G401 (cell line): Measurements from ENCODE around the gene MRPL41. TPM values are rescaled to one million over a fixed set of nuclear protein-coding genes. Genes with fewer than 3 reads are reported as not detected.

Source experiments
- total RNA-seq: library from RNA; depleted of rRNA; stranded (reverse); fragments of >200 nt; shearing (Covaris generic); gene quantifications from 2 replicates; pipeline ENCODE4 v1.2.3, GENCODE V29; 2014; rRNA removed

Gene MRPL41
- total RNA-seq, 1 experiment from 2014 or later = 75.7 TPM

Other genes with a start within 250 kb of the MRPL41 start
- 6.3 and 6.7 TPM in 2 replicates for gene NRARP, start 249.6 kb upstream of the MRPL41 start, total RNA-seq
- gene EXD3, start 128.7 kb upstream of the MRPL41 start, total RNA-seq = 4.8 and 7.9 TPM in 2 replicates
- 0.18 TPM in 1 of 2 replicates, not detected in the other for gene NOXA1, start 128.5 kb upstream of the MRPL41 start, total RNA-seq
- gene ENTPD8, start 110.5 kb upstream of the MRPL41 start, total RNA-seq = 1.6 and 1.9 TPM in 2 replicates
- 76.9 and 96.6 TPM in 2 replicates for gene NSMF, start 92.5 kb upstream of the MRPL41 start, total RNA-seq
- gene PNPLA7, start 1.5 kb upstream of the MRPL41 start, total RNA-seq = not detected in 2 replicates
- 39.0 and 46.2 TPM in 2 replicates for gene DPH7, start 27.0 kb downstream of the MRPL41 start, total RNA-seq
- 33.5 and 36.0 TPM in 2 replicates for gene ZMYND19, start 38.6 kb downstream of the MRPL41 start, total RNA-seq
- gene ARRDC1, start 53.8 kb downstream of the MRPL41 start, total RNA-seq = 29.5 and 30.5 TPM in 2 replicates
- 97.4 and 101 TPM in 2 replicates for gene EHMT1, start 67.1 kb downstream of the MRPL41 start, total RNA-seq